ENCODE data around the gene CPED1. TPM values are rescaled to one million over a fixed set of nuclear protein-coding genes. Genes with fewer than 3 reads are reported as not detected.
"Not testable (repeated sequence)": the region's sequence is repeated elsewhere in the genome, so short reads cannot be mapped to it uniquely, and the experiment has no call there.

CPED1 gene
- total RNA-seq, 1 donor from 2014 or later, result 33.8 TPM

DNA sequence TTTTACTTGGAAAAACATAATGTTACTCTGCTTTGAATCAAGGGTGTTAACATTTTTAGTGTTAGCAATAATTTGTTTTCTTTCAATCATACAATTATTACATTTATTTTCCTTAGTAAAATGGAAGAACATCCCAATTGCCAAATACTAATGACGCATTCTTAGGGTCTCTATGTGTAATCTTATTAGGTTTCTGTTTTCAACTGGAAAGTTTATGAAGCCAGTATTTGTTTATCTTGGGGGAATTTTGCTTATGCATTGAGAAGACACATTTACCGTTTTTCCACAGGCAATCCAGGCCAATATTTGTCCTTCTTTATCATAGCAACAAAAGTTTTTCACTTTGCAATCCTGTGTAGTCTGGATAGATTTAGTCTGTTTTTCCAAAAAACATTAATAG is 134.5 kb downstream of the CPED1 start:
- H3K9me3 ChIP-seq (replicated peaks), result no peaks in the 10 kb centered on the region
- intact Hi-C loops (cut with micrococcal nuclease), result no loop called here
- H3K4me3 ChIP-seq, result no peak overlapping the region
- DNase-seq, result no peak
- H3K4me1 ChIP-seq, result no peaks in the 10 kb centered on the region
- no peaks in the 10 kb centered on the region for H3K27me3 ChIP-seq (ENCODE audit: low read depth)
- peaks cover 27% of the 10 kb centered on the region for H3K36me3 ChIP-seq
- TF ChIP-seq, protein P1, sequence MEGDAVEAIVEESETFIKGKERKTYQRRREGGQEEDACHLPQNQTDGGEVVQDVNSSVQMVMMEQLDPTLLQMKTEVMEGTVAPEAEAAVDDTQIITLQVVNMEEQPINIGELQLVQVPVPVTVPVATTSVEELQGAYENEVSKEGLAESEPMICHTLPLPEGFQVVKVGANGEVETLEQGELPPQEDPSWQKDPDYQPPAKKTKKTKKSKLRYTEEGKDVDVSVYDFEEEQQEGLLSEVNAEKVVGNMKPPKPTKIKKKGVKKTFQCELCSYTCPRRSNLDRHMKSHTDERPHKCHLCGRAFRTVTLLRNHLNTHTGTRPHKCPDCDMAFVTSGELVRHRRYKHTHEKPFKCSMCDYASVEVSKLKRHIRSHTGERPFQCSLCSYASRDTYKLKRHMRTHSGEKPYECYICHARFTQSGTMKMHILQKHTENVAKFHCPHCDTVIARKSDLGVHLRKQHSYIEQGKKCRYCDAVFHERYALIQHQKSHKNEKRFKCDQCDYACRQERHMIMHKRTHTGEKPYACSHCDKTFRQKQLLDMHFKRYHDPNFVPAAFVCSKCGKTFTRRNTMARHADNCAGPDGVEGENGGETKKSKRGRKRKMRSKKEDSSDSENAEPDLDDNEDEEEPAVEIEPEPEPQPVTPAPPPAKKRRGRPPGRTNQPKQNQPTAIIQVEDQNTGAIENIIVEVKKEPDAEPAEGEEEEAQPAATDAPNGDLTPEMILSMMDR (IDR thresholded peaks at IDR 0.05; ENCODE audit: borderline replicate concordance), result no peak
- no peak overlapping the region for H3K27ac ChIP-seq (replicated peaks)

DNA sequence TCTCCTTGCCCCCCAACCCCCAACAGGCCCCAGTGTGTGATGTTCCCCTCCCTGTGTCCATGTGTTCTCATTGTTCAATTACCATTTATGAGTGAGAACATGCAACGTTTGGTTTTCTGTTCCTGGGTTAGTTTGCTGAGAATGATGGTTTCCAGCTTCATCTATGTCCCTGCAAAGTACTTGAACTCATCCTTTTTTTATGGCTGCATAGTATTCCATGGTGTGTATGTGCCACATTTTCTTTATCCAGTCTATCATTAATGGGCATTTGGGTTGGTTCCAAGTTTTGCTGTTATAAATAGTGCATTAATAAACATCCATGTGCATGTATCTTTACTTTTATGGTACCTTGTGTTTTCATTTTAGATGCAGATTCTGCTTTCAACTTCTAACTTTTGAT is 136.9 kb downstream of the CPED1 start:
- H3K27me3 ChIP-seq (ENCODE audit: low read depth); H3K4me3 ChIP-seq; intact Hi-C loops (cut with micrococcal nuclease); H3K9me3 ChIP-seq (replicated peaks); H3K27ac ChIP-seq (replicated peaks); DNase-seq; H3K4me1 ChIP-seq: not testable (repeated sequence)
- H3K36me3 ChIP-seq, result peaks cover 29% of the 10 kb centered on the region

DNA sequence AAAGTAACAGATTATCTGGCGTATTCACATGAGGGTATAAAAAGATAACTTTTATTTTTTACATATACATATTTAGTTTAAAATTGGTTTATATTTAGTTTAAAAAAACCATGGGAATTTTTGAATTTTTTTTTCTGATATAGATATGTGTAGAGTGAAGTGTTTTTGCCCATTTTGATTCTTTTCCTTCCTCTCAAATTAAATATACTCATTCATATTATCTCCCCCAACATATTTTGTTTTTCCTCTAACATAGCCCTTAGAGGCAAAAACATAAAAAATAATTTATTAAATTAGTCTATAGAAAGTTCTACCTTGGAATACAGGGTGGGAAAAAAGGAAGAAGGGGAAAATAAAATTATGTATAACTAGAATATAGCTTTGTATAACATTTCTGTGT is 137.7 kb downstream of the CPED1 start:
- H3K27me3 ChIP-seq (ENCODE audit: low read depth), result no peaks in the 10 kb centered on the region
- no peak for DNase-seq
- H3K4me3 ChIP-seq, result no peak overlapping the region
- no peak overlapping the region for H3K27ac ChIP-seq (replicated peaks)
- intact Hi-C loops (cut with micrococcal nuclease), result no loop called here
- TF ChIP-seq, protein P1 (IDR thresholded peaks at IDR 0.05; ENCODE audit: borderline replicate concordance), result no peak
- peaks cover 33% of the 10 kb centered on the region for H3K36me3 ChIP-seq
- H3K4me1 ChIP-seq, result no peaks in the 10 kb centered on the region
- H3K9me3 ChIP-seq (replicated peaks), result no peaks in the 10 kb centered on the region

DNA sequence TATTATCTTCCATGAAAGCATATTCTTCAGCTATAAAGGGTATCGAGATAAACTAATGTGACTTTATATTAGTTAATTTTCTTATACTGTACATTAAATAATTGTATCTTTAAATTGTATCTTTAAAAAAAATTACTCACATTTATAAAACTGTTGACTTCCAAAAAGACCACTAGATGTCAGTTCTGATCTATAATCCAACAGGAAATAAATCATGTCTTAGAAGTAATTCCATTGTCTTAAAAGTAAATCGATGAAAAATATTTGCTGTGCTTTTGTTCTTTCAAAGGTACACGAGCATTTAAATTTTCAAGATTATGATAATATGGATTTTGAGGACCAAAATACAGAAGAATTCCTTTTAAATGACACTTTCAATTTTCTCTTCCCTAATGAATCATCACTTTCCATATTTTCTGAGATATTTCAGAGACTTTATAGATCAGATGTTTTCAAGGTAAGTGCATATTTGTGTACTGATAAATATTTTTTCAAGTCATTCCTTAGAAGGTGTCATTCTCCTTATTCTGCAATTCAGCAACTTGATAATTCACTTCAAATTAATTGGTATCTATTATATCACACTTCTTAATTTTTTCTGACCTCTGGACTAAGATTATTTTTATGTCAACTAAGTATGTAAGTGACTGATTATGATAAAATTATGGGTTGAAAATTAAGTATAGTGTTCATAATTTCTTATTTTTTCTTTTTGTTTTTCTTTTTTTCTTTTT is 138.5 kb downstream of the CPED1 start:
- Histone ChIP-seq H3K36me3 (peaks cover 40% of the 10 kb centered on the region), H3K4me3 (no peak overlapping the region), H3K9me3 (replicated peaks) (no peaks in the 10 kb centered on the region), H3K4me1 (no peaks in the 10 kb centered on the region), H3K27me3 (ENCODE audit: low read depth) (no peaks in the 10 kb centered on the region), H3K27ac (replicated peaks) (no peak overlapping the region)
- intact Hi-C loops (cut with micrococcal nuclease), result no loop called here
- TF ChIP-seq, protein P1 (IDR thresholded peaks at IDR 0.05; ENCODE audit: borderline replicate concordance), result peak; percentile 21
- no peak for DNase-seq

DNA sequence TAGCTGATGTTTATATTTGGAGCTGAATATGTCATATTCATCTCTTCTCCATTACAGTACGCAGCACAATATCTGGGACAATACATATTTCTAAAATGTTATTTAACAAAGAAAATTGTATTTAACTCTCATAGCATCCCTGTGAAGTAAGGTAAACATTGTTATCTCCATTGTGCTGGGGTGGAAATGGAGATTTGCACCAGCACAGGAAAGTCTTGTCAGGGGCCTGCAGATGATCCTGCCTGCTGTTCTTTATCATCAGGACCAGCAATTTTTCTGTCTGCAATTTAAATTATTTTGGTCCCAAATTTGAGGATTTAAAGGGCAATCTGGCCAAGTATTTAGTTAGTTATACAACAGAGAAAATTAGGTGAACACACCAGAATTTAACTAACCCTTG is 144.4 kb downstream of the CPED1 start:
- no peaks in the 10 kb centered on the region for H3K27me3 ChIP-seq (ENCODE audit: low read depth)
- intact Hi-C loops (cut with micrococcal nuclease), result no loop called here
- no peaks in the 10 kb centered on the region for H3K4me1 ChIP-seq
- H3K4me3 ChIP-seq, result no peak overlapping the region
- TF ChIP-seq, protein P1 (IDR thresholded peaks at IDR 0.05; ENCODE audit: borderline replicate concordance), result no peak
- no peak overlapping the region for H3K27ac ChIP-seq (replicated peaks)
- H3K36me3 ChIP-seq, result peaks cover 57% of the 10 kb centered on the region
- DNase-seq, result no peak
- no peaks in the 10 kb centered on the region for H3K9me3 ChIP-seq (replicated peaks)

DNA sequence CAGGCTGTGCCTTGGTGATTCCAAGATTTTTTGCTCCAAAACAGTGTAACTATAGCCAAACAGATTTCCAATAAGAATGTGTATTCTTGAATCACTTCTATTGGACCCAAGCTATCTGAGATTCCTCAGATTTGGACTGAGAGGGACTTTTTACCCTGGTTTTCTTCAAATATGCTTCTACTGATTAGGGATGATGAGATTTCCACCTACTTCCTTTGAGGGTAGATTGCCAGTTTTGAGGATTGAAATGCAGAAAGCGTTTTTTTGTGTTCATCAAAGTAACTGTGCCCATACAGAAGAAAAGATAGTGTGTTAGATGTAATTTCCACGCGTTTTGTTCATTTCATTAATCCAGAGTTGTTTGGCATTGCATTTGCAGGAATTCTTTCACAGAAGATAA is 144.9 kb downstream of the CPED1 start:
- no peak for DNase-seq
- Histone ChIP-seq H3K27me3 (ENCODE audit: low read depth) (no peaks in the 10 kb centered on the region), H3K27ac (replicated peaks) (no peak overlapping the region), H3K9me3 (replicated peaks) (no peaks in the 10 kb centered on the region), H3K4me1 (no peaks in the 10 kb centered on the region), H3K4me3 (no peak overlapping the region), H3K36me3 (peaks cover 60% of the 10 kb centered on the region)
- TF ChIP-seq, protein P1 (IDR thresholded peaks at IDR 0.05; ENCODE audit: borderline replicate concordance), result no peak
- intact Hi-C loops (cut with micrococcal nuclease), result no loop called here
